ENCODE results near the gene MDK.

Gene MDK

DNA sequence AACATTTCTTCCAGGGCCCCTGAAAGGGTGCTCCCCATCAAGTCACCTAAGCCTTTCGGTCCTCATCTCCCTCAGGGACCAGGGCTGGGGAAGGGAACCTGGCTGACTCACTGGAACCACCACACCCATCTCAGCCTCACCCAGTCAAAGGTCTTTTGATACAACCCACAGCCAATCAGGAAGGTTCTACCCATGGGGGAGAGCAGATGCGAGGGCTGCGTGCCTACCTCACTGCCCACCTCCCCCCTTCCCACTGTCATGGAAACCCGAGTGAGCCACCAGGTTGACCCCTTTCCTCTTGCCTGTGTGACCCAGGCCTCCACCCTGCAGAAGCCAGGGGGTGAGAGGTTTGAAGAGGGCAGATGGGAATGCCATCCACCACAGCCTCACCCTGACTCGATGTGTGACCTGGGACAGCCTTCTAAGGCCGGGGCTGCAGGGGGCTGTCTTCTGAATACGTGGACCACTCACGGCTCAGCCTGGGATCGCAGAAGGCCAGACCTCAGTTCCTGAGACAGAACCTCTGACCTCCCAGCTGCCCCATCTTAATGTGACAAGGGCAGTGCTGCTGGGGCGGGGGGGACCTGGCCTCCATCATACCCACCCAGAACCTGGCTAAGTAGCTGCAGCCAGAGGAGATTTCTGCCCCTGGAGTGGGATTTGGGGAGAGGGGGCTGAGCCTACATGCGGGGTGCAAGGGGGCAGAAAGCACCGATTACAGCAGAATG lies 2.7 kb downstream of the MDK start:
- DNase-seq: no peak

DNA sequence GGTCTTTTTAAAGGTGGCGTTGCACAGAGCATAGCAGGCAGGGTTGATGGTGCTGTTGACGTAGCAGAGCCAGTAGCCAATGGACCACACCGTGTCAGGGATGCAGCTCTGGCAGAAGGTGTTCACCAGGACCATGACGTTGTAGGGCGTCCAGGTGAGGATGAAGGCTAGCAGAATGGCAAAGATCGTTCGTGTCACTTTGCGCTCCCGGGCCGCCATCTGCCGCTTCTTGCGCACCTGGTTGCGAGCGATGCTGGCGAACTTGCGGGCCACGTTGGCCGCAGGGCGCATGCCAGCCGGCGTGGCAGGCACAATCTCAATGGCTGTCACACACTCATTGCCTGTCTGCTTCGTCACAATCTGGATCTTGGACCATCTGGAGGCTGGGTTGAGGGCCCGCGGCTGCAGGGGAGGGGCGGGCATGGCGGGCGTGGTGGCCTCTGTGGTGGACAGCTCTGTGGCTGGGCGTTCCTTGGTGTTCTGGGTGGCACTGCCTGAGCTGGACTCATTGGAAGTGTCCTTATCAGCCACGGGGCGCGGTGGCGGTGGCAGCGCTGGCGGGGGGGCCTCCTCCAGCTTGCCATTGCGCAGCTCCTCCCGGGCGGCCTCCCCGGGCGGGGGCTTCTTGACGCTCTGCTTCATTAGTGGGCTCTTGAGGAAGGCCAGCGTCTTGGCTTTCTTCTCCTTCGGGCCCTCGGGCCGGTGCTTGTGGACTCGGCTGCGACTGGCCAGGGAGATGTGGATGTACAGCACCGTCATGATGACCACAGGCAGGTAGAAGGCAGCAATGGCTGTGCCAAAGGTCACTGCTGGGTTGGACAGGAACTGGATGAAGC lies 3.9 kb downstream of the MDK start:
- DNase-seq: no peak

DNA sequence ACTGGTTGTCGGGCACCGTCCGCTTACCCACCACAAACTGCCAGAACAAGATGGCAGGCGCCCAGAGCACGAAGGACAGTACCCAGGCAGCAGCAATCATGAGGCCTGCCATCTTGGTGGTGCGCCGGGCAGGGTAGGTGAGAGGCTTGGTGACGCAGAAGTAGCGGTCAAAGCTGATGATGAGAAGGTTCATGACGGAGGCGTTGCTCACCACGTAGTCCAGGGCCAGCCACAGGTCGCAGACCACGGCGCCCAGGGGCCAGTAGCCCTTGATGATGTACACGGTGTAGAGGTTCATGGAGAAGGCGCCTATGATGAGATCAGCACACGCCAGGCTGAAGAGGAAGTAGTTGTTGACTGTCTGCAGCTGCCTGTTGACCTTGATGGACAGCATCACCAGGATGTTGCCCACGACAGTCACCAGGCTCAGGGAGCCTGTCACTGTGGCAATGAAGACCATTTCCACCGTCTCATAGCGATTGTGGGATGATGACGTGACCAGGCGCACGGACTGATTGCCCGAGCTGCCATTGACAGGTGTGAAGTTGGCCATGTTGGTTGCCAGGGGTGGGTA lies 4.6 kb downstream of the MDK start:
- no peak for DNase-seq

DNA sequence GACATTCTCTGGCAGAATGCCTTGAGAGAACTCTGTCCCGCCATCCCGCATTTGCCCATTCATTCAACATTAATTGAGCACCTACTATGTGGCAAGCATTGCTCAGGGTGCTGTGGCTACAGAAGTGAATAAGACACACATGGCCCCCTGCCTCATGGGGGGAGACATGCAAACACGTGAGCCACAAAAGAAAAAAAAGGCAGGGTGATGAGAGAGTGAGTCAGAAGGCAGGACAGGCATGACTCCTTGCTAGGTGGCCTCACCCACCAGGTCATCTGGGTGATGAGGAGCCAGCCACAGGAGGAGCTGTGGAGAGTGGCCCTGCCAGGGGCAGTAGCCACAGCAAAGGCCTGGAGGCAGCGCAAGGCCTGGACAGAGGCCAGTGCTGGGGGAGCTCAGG lies 5.2 kb downstream of the MDK start:
- DNase-seq: no peak

DNA sequence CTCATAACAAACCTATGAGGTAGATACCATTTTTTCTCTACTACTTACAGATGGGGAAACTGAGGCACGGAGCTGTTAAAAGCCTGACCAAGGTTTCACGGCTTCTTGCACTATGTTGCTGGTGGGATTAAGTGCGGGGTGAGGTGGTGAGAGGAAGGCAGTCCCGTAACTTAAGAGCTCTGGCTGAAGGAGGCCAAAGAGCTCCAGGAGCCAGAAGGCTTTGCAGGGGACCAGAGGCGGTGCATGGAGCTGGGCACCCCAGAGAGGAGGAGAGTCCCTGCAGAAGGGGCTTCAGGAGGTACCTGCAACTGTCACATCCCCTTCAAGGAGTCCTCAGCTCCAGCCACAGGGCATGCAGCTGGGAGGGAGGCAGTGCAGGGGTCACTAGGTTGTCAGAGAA lies 6.0 kb downstream of the MDK start:
- DNase-seq: no peak

DNA sequence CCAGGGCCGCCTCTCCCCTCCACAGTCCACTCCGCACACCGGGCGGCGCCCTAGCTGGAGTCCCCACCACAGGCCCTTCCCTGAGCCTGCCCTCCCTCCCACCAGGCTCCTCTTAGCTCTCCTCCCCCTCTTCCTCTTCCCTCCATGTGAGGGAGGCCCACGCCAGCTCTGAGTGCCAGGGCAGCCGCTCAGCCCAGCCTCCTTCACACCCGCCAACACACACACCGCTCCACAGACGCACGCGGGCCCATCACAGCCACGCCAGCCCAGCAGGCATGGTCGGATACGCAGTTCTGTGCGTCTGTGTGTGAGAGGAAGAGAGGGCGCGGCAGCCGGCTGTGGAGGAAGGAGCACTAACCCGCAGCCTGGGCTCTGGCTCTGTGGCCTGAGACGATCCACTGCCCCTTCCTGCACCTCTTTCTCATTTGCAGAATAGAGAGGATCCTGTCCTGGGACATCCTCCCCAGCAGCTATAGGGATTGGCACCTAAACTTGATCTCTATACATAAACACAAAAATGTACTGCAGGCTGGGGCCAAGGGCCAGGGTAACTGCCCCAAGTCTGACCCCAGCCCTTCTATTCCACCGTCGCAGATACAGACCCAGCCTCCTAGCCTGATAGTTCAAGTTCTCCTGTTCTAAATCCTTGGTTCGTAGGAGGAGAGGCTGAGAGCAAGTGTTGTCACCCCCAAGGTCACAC lies 6.6 kb downstream of the MDK start:
- DNase-seq: no peak

DNA sequence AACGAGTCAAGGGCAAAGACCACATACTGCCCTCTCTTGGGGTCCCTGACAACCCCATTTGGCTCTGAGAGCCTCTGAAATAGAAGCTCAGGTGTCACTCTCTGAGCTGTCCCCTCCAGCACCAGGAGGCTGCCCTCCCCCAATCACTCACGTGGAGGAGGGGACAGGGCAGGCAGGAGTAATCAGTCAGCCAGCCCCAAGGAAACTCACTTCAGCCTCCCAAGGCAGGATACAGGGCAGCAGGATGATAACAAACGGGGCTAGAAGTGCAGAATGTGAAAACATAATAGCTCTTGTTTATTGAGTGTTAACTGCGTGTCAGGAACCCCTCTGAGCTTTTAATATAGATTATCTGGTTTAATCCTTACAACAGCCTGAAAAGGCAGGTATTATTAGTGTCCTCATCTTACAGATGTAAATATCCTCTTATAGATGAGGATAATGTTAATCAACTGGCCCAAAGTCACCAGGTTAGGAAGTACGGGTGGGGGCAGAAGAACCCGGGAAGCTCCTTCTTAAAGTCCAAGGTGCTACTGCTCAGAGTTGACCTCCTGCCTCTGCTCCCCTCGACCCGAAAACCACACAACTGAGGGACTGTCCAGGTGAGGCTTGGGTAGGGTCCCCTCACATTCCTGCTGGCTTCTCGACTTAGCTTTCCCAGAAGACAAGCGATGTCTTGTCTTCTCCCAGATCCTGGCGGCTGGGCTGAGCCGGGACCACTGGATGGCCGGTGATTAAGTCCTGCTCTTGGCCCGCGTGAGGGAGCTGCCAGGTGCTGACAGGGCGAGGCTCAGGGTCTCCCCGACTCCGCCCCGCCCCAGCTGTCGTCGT lies 7.4 kb downstream of the MDK start:
- no peak for DNase-seq

DNA sequence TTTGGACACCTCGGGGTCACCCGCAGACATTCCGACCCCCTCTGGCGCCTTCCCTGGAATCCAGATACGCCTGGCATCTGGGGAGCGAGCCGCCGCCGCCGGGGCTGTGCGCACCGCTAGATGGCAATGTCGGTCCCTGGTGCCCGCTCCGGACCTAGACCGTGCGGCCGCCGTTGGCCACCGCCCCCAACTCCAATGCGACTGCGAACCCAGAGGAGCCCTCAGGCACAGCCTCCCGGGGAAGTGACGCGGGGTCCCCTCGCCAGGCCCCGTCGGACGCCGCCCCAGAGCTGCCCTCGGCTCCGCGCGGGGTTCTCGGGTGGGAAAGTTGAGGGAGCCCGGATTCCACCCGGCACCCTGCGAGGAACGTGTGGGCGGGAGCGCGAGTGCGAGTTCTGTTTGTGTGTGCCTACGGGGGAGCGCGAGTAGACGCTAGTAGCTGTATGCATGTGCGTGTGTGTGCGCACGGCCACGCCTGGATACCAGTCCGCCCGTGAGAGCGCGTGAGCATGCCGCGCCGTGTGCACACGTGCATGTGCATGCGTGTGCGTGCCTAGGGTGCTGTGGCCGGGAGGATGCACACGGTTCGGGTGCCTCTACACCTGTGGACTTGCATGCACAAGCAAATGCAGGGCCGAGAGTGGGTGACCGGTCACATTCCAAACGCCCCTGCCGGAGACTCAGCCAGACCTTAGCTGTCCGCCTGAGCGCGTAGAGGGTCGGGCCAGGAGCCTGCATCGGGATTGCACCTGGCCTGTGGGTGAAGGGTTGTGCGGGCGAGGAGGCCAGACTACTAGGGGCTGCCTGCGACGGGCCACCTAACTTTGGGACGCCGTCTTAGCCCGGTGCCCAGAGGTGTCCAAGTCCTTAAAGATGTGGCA lies 8.2 kb downstream of the MDK start:
- peak; percentile 66 for DNase-seq

DNA sequence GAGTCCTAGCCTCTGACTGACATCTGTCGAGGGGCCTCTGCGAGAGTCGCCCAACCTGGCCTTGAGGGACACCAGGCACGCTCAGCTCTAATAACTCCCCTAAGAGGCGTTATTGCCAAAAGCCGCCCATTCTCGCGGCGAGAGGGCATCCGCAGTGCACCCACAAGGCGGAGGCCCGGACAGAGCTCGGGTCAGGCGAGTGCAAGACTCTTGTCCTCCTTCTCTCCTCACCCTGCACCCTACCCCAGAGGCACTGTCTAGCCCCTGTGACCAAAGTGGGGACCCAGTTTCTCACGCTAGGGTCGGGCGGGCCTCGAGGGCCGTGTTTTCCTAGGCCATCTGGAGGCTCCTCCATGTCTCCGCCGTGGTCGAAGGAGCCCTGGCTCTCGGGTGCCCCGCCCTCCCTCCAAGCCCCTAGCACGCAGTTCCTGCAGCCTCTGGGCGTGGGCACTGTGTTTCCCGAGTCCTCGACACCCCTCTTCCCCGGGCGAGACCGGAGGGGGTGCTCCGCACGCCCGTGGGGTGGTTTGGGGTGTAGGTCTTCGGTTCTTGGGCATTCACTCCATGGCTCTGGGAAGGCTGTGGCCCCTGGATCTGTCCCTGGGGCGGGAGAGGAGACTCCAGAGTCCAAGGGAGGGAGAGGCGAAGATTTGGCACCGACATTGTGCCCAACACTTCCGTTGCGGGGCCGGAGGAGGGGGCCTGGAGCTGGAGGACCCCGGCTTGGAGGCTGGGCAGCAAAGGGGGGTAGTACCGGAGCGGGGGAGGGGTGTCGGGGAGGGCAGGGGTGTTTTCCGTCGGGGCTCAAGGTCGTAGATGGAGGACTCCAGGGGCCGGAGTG lies 9.1 kb downstream of the MDK start:
- DNase-seq: no peak

DNA sequence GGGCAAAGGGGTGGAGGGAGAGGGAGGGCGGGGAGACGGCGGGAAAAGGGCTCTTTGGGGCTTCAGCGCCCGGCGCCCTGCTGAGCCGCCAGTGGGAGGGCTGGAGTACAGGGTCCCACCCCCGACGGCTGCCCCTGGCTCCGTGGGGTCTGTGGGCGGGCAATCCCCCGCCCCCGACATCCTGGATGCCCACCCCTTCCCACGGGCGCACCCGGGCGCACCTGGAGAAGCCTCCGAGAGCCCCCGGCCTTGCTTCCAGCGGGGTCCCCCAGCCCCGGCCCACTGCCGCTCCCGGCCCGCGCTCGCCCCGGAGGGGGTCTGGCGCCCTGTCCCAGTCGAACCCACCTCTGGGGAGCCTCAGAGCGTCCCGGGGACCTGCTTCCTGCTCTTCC lies 9.7 kb downstream of the MDK start:
- no peak for DNase-seq

DNA sequence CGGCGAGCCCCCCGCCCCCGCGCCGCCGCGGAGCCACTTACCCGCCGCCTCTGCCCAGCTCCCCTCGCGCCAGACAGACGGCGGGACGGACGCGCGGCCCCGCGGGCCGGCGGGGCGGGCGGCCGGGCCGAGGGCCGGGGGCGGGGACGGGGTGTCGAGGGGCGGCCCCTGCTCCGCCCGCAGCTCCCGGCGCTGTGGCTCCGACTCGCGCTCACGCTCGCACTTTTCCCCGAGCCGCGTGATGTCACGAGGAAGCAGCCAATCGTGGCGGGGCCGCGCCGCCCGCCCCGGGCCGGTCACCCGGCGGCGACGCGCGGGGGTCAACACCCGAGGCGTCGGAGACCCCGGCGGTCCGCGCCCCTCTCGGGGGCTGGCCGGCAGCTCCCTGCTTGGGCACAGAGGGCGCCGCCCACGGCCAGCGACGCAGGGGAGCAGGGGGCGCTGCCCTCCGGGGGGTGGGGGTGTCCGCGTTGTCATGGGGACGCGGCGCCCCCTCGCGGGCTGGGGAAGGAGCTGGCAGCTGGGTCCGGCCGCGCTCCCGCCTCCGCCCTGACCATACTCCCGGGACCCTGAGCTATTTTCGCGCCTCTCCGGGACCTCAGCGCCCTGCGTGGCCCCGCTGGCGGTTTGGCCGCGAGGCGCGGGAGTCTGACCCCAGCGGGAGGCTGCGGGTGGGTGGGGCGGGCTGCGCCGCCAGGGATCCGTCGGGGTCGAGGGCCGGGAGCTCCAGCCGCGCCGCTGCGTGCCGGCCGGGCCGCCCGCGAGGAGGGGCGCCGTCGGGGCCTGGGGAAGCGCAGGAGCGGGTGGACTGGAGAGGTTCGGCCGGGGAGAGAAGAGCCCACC lies 10.3 kb downstream of the MDK start, which contains the start of gene CHRM4:
CHRM4 (minus strand) TSS at position 199 of the 843 bp plus-strand sequence. CDS start 5,219 bp downstream, outside the sequence.
- DNase-seq: no peak

DNA sequence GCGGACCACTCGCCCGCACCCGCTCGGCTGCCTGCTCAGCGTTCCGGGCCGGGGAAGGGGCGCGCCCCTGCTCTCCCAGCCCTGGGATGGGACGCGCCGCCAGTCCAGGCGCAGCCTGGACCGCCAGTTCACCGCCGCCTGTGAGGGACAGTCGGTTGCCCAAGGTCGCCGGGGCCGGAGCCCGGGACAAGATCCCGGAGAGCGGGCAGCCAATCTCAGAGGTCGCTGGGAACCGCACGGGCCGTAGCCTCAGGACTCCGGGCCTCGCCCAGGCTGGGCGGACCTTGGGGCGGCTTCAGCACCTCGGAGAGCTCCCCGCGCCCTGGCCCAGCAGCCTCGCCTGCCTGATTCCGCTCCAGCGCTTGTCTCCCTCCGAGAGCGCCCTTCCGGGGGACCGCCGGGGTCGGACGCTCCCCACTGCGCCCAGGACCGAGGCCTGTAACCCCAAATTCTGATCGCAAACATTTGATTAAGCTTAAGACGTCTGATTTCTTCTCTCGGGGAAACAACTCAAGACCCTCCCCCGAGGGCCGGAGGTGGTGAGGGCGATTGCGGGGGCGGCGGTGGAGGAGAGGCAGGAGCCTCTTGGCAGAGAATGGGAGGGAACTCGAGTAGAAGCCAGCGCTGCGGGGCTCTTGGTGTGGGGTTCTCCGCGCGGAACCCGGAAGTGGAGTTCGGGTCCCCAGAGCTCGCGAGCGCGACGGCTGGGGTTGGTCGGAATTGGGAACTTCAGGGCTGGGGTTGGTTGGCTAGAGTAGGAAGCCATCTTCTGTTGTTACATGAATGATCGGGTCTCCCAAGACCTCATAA lies 11.2 kb downstream of the MDK start:
- peak; percentile 69 for DNase-seq

DNA sequence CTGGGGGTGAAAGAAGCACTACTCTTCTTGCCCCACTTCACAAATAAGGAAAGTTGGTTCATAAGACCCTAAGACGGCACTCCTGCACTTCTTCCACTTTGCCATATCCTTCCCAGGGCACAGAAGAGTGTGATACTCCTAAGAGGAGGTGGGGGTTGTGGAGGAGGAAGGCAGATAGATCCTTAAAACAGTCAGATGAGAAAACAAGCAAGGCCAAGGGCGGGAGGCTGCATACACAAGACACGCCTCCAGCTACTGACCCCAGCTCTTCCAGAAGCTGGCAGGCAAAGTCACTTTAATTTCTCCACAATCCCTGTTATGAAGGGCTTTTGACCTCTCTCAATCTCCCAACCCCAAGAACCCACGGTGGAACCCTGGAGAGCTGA lies 11.8 kb downstream of the MDK start:
- no peak for DNase-seq

DNA sequence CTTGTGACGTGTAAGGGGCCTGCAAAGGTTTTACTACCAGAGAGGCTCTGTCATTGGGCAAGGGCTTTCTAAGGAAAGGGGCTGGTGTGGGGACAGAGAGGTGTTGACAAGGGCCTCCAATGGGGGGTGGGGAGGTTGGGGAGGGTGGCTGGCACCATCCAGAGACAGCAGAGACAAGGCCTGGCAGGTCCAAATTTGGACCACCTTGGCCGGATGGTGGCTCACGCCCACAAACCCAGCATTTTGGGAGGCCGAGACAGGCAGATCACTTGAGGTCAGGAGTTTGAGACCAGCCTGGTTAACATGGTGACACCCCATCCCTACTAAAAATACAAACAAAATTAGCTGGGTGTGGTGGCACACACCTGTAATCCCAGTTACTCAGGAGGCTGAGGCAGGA lies 12.3 kb downstream of the MDK start:
- no peak for DNase-seq

DNA sequence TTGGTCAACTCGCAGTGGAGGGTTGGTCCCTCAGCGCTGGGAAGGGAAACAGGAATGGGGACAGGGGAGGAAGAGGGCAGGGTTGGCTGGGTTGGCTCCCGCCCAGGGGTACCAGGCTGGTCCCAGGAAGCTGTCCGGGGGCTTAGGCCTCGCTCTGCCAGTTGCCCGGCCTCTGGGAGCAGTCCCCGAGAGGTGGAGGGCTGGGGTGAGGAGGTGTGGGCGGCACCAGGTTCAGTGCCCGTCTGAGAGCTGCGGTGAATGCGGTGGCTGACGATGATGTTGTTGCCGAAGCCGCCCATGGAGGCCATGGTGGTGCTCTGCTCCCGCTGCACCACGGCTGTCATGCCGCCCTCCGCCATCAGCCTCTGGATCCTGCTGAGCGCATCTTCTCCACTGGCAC lies 16.1 kb downstream of the MDK start:
- no peak for DNase-seq

DNA sequence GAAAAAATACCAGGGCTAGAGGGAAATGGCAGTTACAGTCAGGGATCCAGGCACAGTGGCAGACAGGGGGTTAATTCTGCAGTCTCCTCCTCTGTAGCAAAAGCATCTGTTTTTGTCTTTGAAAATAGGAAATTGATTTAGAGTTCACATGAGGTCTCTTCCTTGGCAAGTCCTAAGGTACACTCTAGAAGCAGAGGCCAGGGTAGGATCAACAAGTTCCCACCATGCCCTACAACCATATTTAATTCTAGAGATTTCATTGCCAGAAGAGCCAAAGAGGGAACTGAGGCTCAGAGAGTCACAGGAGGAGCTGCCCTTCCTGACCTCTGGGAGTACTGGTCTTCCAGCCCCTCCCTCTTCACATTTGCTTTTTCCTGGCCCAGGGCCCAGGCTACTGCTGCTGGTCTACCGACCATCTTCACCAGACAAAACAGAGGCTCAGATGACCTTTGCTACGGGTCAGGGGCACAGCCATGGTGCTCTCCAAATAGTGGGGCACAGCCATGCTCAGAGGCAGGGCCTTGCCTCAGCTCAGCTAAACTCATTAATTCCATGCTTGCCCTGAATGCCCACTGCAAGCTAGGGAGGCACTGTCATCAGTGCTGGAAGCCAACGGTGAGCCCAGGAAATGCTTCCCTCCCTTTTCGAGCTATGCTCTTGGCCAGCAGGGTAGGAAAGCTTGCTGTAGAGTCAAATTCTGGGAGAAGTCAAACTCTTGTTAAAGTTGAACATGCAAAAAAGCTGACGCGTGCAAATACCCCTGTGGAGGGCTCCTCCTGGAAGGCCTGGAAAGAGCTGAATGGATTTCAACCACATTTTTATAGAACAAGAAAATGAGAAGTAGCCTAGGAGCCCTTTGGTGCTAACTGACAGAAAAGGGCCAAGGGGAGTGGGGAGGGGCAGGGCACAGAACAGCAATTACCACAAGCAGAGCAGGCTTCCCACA lies 21.8 kb downstream of the MDK start:
- DNase-seq: no peak

DNA sequence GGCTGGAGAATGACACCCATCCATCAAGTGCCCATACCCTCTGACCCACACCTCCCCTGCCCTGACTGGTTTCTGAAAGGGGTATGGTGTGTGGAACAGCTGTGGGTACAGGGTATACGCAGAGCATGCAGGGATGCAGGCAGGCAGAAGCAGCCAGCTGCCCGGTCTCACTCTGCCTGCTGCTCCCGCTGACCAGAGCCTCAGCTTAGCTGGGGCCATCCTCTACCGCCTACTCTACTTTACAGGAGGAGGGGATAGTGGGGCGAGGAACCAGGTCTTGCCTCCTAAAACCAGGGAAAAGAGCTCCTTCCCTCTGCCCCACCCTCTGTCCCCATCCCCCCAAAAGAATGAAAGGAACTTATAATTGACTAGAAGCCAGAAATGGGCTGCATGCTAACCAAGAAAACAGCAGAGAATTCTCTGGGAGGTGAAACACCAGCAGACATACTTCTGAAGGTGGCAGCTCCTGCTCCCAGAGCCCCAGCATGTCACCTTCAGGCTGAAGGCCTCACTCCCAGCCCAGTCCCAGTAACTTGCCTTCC lies 23.1 kb downstream of the MDK start:
- no peak for DNase-seq
